TTC549 (cell line): ENCODE data around the gene RCBTB1.

Experiments
- FAIRE-seq: peaks from 2 replicates; lab custom pipeline; 2012; peaks lifted over from hg19 to GRCh38; lab: Jason Lieb, UNC

The RCBTB1 gene

GRCh38 chr13:49554387-49554786 lies 31.0 kb downstream of the RCBTB1 start:
- FAIRE-seq = no peak

GRCh38 chr13:49553888-49554287 lies 31.5 kb downstream of the RCBTB1 start:
- FAIRE-seq = no peak

GRCh38 chr13:49550942-49551644 lies 34.3 kb downstream of the RCBTB1 start:
- no peak for FAIRE-seq

GRCh38 chr13:49549289-49549688 lies 36.1 kb downstream of the RCBTB1 start:
- no peak for FAIRE-seq

GRCh38 chr13:49546561-49546960 lies 38.8 kb downstream of the RCBTB1 start:
- FAIRE-seq = no peak

GRCh38 chr13:49545661-49546060 lies 39.7 kb downstream of the RCBTB1 start:
- FAIRE-seq = no peak

- FAIRE-seq = no peak
These were observed 41.7 kb downstream of the RCBTB1 start for GRCh38 chr13:49543656-49544055.

GRCh38 chr13:49540552-49540951 lies 44.8 kb downstream of the RCBTB1 start:
- FAIRE-seq = no peak

GRCh38 chr13:49539746-49540145 lies 45.6 kb downstream of the RCBTB1 start:
- no peak for FAIRE-seq

- no peak for FAIRE-seq
These were observed 46.0 kb downstream of the RCBTB1 start for GRCh38 chr13:49539313-49539712.

GRCh38 chr13:49538404-49538803 lies 47.0 kb downstream of the RCBTB1 start:
- no peak for FAIRE-seq

- FAIRE-seq = no peak
These were observed 49.0 kb downstream of the RCBTB1 start for GRCh38 chr13:49536144-49536873.

GRCh38 chr13:49533591-49534269 lies 51.6 kb downstream of the RCBTB1 start:
- no peak for FAIRE-seq

GRCh38 chr13:49533011-49533410 lies 52.3 kb downstream of the RCBTB1 start:
- no peak for FAIRE-seq

- no peak for FAIRE-seq
These were observed 52.8 kb downstream of the RCBTB1 start for GRCh38 chr13:49532593-49532992.

GRCh38 chr13:49530457-49530856 lies 54.9 kb downstream of the RCBTB1 start:
- no peak for FAIRE-seq

GRCh38 chr13:49528161-49528560 lies 57.2 kb downstream of the RCBTB1 start:
- FAIRE-seq = no peak

- FAIRE-seq = no peak
These were observed 58.2 kb downstream of the RCBTB1 start for GRCh38 chr13:49527123-49527522.

- FAIRE-seq = no peak
These were observed 60.4 kb downstream of the RCBTB1 start for GRCh38 chr13:49524740-49525501.

GRCh38 chr13:49521224-49521623 lies 64.1 kb downstream of the RCBTB1 start:
- FAIRE-seq = no peak

GRCh38 chr13:49517461-49517860 lies 67.9 kb downstream of the RCBTB1 start:
- FAIRE-seq = no peak

GRCh38 chr13:49516467-49516866 lies 68.9 kb downstream of the RCBTB1 start:
- no peak for FAIRE-seq

GRCh38 chr13:49512578-49512977 lies 72.8 kb downstream of the RCBTB1 start:
- FAIRE-seq = no peak
